NOMO-1 treated with DMSO at 0.1 percent for 48 hours (cell line): Measurements from ENCODE around the gene PAIP2B.
"Not testable (repeated sequence)": the region's sequence is repeated elsewhere in the genome, so short reads cannot be mapped to it uniquely, and the experiment has no call there.

Source experiments
- DNase-seq: peaks from one replicate; lab custom pipeline; 2025; ENCODE audit not compliant: unreplicated experiment; lab: John Stamatoyannopoulos, UW

PAIP2B gene

GRCh38 chr2:71226965-71227560 is at the start of gene PAIP2B:
TSS of gene PAIP2B (minus strand) at chr2:71227103. CDS start at chr2:71202589, 24,514 bp downstream.
- DNase-seq = peak; percentile 100

GRCh38 chr2:71275939-71276310 is 49.0 kb upstream of the PAIP2B start:
- DNase-seq = no peak

GRCh38 chr2:71269511-71270090 is 42.7 kb upstream of the PAIP2B start:
- DNase-seq = no peak

- DNase-seq = no peak
Observed at GRCh38 chr2:71263386-71263785, 36.5 kb upstream of the PAIP2B start.

- no peak for DNase-seq
Observed at GRCh38 chr2:71261534-71261933, 34.6 kb upstream of the PAIP2B start.

GRCh38 chr2:71256421-71256820 is 29.5 kb upstream of the PAIP2B start:
- no peak for DNase-seq

- no peak for DNase-seq
Observed at GRCh38 chr2:71254776-71255175, 27.9 kb upstream of the PAIP2B start.

GRCh38 chr2:71254078-71254477 is 27.2 kb upstream of the PAIP2B start:
- DNase-seq = no peak

- no peak for DNase-seq
Observed at GRCh38 chr2:71253476-71253875, 26.6 kb upstream of the PAIP2B start.

GRCh38 chr2:71252862-71253261 is 26.0 kb upstream of the PAIP2B start:
- no peak for DNase-seq

GRCh38 chr2:71250935-71251334 is 24.0 kb upstream of the PAIP2B start:
- DNase-seq = no peak

- DNase-seq = no peak
Observed at GRCh38 chr2:71244302-71244660, 17.4 kb upstream of the PAIP2B start.

GRCh38 chr2:71243634-71244301 is 16.9 kb upstream of the PAIP2B start:
- DNase-seq = no peak

- no peak for DNase-seq
Observed at GRCh38 chr2:71240794-71241193, 13.9 kb upstream of the PAIP2B start.

GRCh38 chr2:71238089-71238488 is 11.2 kb upstream of the PAIP2B start:
- no peak for DNase-seq

- peak; percentile 72 for DNase-seq
Observed at GRCh38 chr2:71235930-71236587, 9.2 kb upstream of the PAIP2B start.

GRCh38 chr2:71233072-71233471 is 6.2 kb upstream of the PAIP2B start:
- not testable (repeated sequence) for DNase-seq

GRCh38 chr2:71226096-71226964 is 573 bp downstream of the PAIP2B start:
- no peak for DNase-seq

GRCh38 chr2:71224935-71225334 is 2.0 kb downstream of the PAIP2B start:
- no peak for DNase-seq

- DNase-seq = no peak
Observed at GRCh38 chr2:71224457-71224856, 2.4 kb downstream of the PAIP2B start.

- DNase-seq = peak; percentile 44
Observed at GRCh38 chr2:71223767-71224333, 3.1 kb downstream of the PAIP2B start.
